MM.1S (cell line): ENCODE results near the gene NFYA.

ENCODE experiments used
- DNase-seq: peaks from one replicate; pipeline ENCODE4 v3.0.0-alpha.2; 2015
- H2AFZ ChIP-seq: fragments of 300-600 bp; sonication (generic); 2 replicates; pipeline ENCODE4 v1.6.0; 2016; ENCODE audit warnings: antibody characterized with exemption, low read length
- H3F3A ChIP-seq: fragments of 300-600 bp; sonication (generic); 2 replicates; pipeline ENCODE4 v1.6.1; 2016; ENCODE audit warnings: mild to moderate bottlenecking, antibody characterized with exemption, low read length, moderate library complexity, mixed read lengths; ENCODE audit not compliant: insufficient read depth
- H3K27ac ChIP-seq: fragments of 300-600 bp; sonication (generic); 2 replicates; pipeline ENCODE4 v1.5.1; 2016; ENCODE audit warnings: mild to moderate bottlenecking, low read length
- H3K27me3 ChIP-seq: fragments of 300-600 bp; sonication (generic); replicated peaks from 2 replicates; pipeline ENCODE4 v1.6.0; 2016; ENCODE audit warnings: low read length; ENCODE audit not compliant: insufficient read depth
- H3K36me3 ChIP-seq: fragments of 300-600 bp; sonication (generic); replicated peaks from 2 replicates; pipeline ENCODE4 v1.6.1; 2016; ENCODE audit warnings: mild to moderate bottlenecking, low read length, mixed read lengths; ENCODE audit not compliant: insufficient read depth
- H3K4me1 ChIP-seq: fragments of 300-600 bp; sonication (generic); 2 replicates; pipeline ENCODE4 v1.6.1; 2016; ENCODE audit warnings: low read length, mixed read lengths
- H3K4me2 ChIP-seq: fragments of 300-600 bp; sonication (generic); 2 replicates; pipeline ENCODE4 v1.6.0; 2016; ENCODE audit warnings: low read depth, low read length
- H3K4me3 ChIP-seq: fragments of 300-600 bp; sonication (generic); 2 replicates; pipeline ENCODE4 v1.5.1; 2016; ENCODE audit warnings: low read length, mixed read lengths
- H3K79me2 ChIP-seq: fragments of 300-600 bp; sonication (generic); 2 replicates; pipeline ENCODE4 v1.6.1; 2016; ENCODE audit warnings: mixed run types, low read length, mixed read lengths
- H3K9ac ChIP-seq: fragments of 300-600 bp; sonication (generic); 2 replicates; pipeline ENCODE4 v1.6.1; 2016; ENCODE audit warnings: low read length, mixed read lengths
- H3K9me2 ChIP-seq: fragments of 300-600 bp; sonication (generic); replicated peaks from 2 replicates; pipeline ENCODE4 v1.6.1; 2016; ENCODE audit warnings: mild to moderate bottlenecking, low read length, mixed read lengths; ENCODE audit not compliant: insufficient read depth
- H3K9me3 ChIP-seq: fragments of 300-600 bp; sonication (generic); replicated peaks from 2 replicates; pipeline ENCODE4 v1.6.1; 2016; ENCODE audit warnings: mild to moderate bottlenecking, low read length, mixed read lengths; ENCODE audit not compliant: insufficient read depth
- H4K20me1 ChIP-seq: fragments of 300-600 bp; sonication (generic); 2 replicates; pipeline ENCODE4 v1.6.1; 2016; ENCODE audit warnings: mild to moderate bottlenecking, low read length, moderate library complexity, mixed read lengths; ENCODE audit not compliant: insufficient read depth
- CTCF ChIP-seq: fragments of 300-600 bp; sonication (generic); IDR thresholded peaks from 2 replicates; pipeline ENCODE4 v1.5.1; 2016; ENCODE audit warnings: antibody characterized with exemption, low read length, mixed read lengths
- EZH2 ChIP-seq: fragments of 300-600 bp; sonication (generic); optimal IDR thresholded peaks from 2 replicates; pipeline ENCODE3; 2017; ENCODE audit warnings: low read depth, mild to moderate bottlenecking, antibody characterized with exemption, low read length, mixed read lengths
- EZH2phosphoT487 ChIP-seq: fragments of 300-600 bp; sonication (generic); IDR thresholded peaks from 2 replicates; pipeline ENCODE4 v1.6.1; 2018; ENCODE audit warnings: antibody characterized with exemption, low read length

The NFYA gene

GRCh38 chr6:41079080-41079479 lies 6.3 kb downstream of the NFYA start:
- no peak overlapping the region for H3K27ac ChIP-seq
- no peak overlapping the region for H3K9ac ChIP-seq
- TF ChIP-seq EZH2 = no peak
- TF ChIP-seq EZH2phosphoT487 = no peak
- TF ChIP-seq CTCF = no peak
- H4K20me1 ChIP-seq = no peaks in the 10 kb centered on the region
- no peak for DNase-seq
- no peaks in the 10 kb centered on the region for H3K9me2 ChIP-seq
- peaks cover 3% of the 10 kb centered on the region; the same call in 1 of the 2 replicates for H3F3A ChIP-seq
- H2AFZ ChIP-seq = no peak overlapping the region
- no peaks in the 10 kb centered on the region for H3K9me3 ChIP-seq
- H3K4me3 ChIP-seq = no peak overlapping the region
- no peak overlapping the region for H3K4me2 ChIP-seq
- peaks cover 92% of the 10 kb centered on the region for H3K79me2 ChIP-seq
- H3K27me3 ChIP-seq = no peaks in the 10 kb centered on the region
- H3K4me1 ChIP-seq = 0 out of 2 replicates have a peak, but pooled peaks cover 3% of the 10 kb centered on the region
- peaks cover 10% of the 10 kb centered on the region for H3K36me3 ChIP-seq

GRCh38 chr6:41080621-41081020 lies 7.8 kb downstream of the NFYA start:
- Histone ChIP-seq H3K4me3 (no peak overlapping the region), H3K27me3 (no peaks in the 10 kb centered on the region), H3K9me3 (no peaks in the 10 kb centered on the region), H3K4me1 (0 out of 2 replicates have a peak, but pooled peaks cover 3% of the 10 kb centered on the region), H3K27ac (no peak overlapping the region), H3K4me2 (no peak overlapping the region), H2AFZ (no peak overlapping the region), H3K9ac (no peak overlapping the region), H3K9me2 (no peaks in the 10 kb centered on the region), H3K36me3 (peaks cover 10% of the 10 kb centered on the region), H4K20me1 (no peaks in the 10 kb centered on the region), H3F3A (no peaks in the 10 kb centered on the region), H3K79me2 (peaks cover 76% of the 10 kb centered on the region)
- no peak for DNase-seq
- TF ChIP-seq CTCF (no peak), EZH2 (no peak), EZH2phosphoT487 (no peak)

- H3K9ac ChIP-seq = no peak overlapping the region
Measured at GRCh38 chr6:41083072-41083471, 10.3 kb downstream of the NFYA start.

More at GRCh38 chr6:41083072-41083471, 10.3 kb downstream of the NFYA start:
- Histone ChIP-seq H3K79me2 (peaks cover 65% of the 10 kb centered on the region), H3K27me3 (no peaks in the 10 kb centered on the region), H3K36me3 (peaks cover 17% of the 10 kb centered on the region), H3K27ac (no peak overlapping the region), H4K20me1 (no peaks in the 10 kb centered on the region), H3K4me2 (no peak overlapping the region), H3K9me2 (no peaks in the 10 kb centered on the region), H3K9me3 (no peaks in the 10 kb centered on the region), H3K4me3 (no peak overlapping the region), H2AFZ (no peak overlapping the region), H3K4me1 (0 out of 2 replicates have a peak, but pooled peaks cover 3% of the 10 kb centered on the region), H3F3A (no peaks in the 10 kb centered on the region)
- TF ChIP-seq EZH2phosphoT487 = no peak
- TF ChIP-seq EZH2 = no peak
- TF ChIP-seq CTCF = no peak
- DNase-seq = no peak
